WI38 (cell line): ENCODE results near the gene NKX1-1.
"Not testable (repeated sequence)": the region's sequence is repeated elsewhere in the genome, so short reads cannot be mapped to it uniquely, and the experiment has no call there.

Source experiments
- H3K4me3 ChIP-seq: 2 replicates; pipeline ENCODE4 v1.5.1; 2011; ENCODE audit warnings: low read depth, mild to moderate bottlenecking, control low read depth, low read length
- CTCF ChIP-seq: IDR thresholded peaks from 2 replicates; pipeline ENCODE4 v1.5.1; 2012; ENCODE audit warnings: low read depth, mild to moderate bottlenecking, control low read depth, low read length

The NKX1-1 gene

GRCh38 chr4:1449475-1449832, 43.2 kb upstream of the NKX1-1 start:
- no peak for TF ChIP-seq CTCF

GRCh38 chr4:1448589-1449420, 42.6 kb upstream of the NKX1-1 start:
- no peak for TF ChIP-seq CTCF

More at GRCh38 chr4:1449475-1449832, 43.2 kb upstream of the NKX1-1 start:
- H3K4me3 ChIP-seq, result no peak overlapping the region

GRCh38 chr4:1447676-1448588, 41.7 kb upstream of the NKX1-1 start:
- H3K4me3 ChIP-seq, result no peak overlapping the region
- TF ChIP-seq CTCF, result no peak

More at GRCh38 chr4:1448589-1449420, 42.6 kb upstream of the NKX1-1 start:
- no peak overlapping the region for H3K4me3 ChIP-seq

GRCh38 chr4:1446502-1447386, 40.5 kb upstream of the NKX1-1 start:
- H3K4me3 ChIP-seq, result no peak overlapping the region
- no peak for TF ChIP-seq CTCF

GRCh38 chr4:1445716-1446445, 39.6 kb upstream of the NKX1-1 start:
- no peak for TF ChIP-seq CTCF
- no peak overlapping the region for H3K4me3 ChIP-seq

GRCh38 chr4:1443688-1444172, 37.5 kb upstream of the NKX1-1 start:
- not testable (repeated sequence) for H3K4me3 ChIP-seq
